NCI-H82 (cell line): ENCODE results near the gene OR5H14.

Experiments
- DNase-seq: peaks from one replicate; lab custom pipeline; 2025; lab: John Stamatoyannopoulos, UW

The OR5H14 gene

GRCh38 chr3:98199020-98199419 is 51.7 kb downstream of the OR5H14 start:
- DNase-seq, result no peak
